ENCODE results near the gene AGPAT4. TPM values are rescaled to one million over a fixed set of nuclear protein-coding genes. Genes with fewer than 3 reads are reported as not detected.

AGPAT4 gene
- total RNA-seq, 1 experiment from 2014 or later: 15.5 TPM

DNA sequence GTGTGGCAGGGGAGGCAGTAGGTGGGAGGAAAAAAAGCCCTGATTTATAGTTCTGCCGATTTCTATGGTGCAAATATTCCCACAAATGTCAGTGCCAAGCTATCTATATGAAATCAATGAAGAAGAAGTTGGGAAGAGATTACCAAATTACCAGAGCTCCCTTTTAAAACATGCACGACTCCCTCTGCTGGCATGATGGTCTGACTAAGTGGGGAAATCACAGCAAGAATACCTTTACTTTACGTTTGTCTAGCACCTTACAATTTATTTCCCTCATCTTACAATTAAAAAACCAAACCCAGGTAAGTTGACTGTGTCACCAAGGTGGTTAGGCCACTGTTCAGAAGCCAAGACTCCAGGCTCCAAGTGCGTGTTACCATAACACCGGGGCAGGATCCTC, 55.6 kb downstream of the AGPAT4 start:
- DNase-seq (ENCODE audit: low read depth, low spot score) (no peak), ATAC-seq (no peak)
- intact Hi-C loops (cut with micrococcal nuclease): loop anchor here (1.0 kb wide), 1 partner anchor 55 kb away; no protein-coding TSS in a partner anchor
- Histone ChIP-seq H3K9me2 (ENCODE audit: insufficient read depth) (no peaks in the 10 kb centered on the region), H3K9ac (ENCODE audit: low read length) (no peak overlapping the region), H3K79me2 (ENCODE audit: insufficient read depth, low read length) (no peaks in the 10 kb centered on the region), H3K36me3 (ENCODE audit: control insufficient read depth in 1 of 2, insufficient read depth in 2 of 2, low read length in 2 of 2) (no peaks in the 10 kb centered on the region), H4K20me1 (ENCODE audit: insufficient read depth) (no peaks in the 10 kb centered on the region), H3K27ac (ENCODE audit: low read depth, low read length) (no peak overlapping the region), H3K4me2 (ENCODE audit: low read length) (no peak overlapping the region), H3K4me3 (replicated peaks in 1 of 2; ENCODE audit: low read depth in 1 of 2, low read length in 2 of 2) (no peak overlapping the region), H3K4me1 (ENCODE audit: control insufficient read depth in 1 of 2, insufficient read depth in 2 of 2, low read length in 2 of 2) (no peaks in the 10 kb centered on the region), H3K9me3 (ENCODE audit: control insufficient read depth in 1 of 2, insufficient read depth in 1 of 2, low read depth in 1 of 2, low read length in 2 of 2) (peaks cover 9 to 13% of the 10 kb centered on the region in 2 experiments; a peak in 1 of 4 replicates), H2AFZ (ENCODE audit: low read depth, low read length, poor library complexity, severe bottlenecking) (no peak overlapping the region), H3K27me3 (ENCODE audit: insufficient read depth, low read length) (no peaks in the 10 kb centered on the region)
- ChIA-PET RAD21 (ENCODE audit: low non-redundant PET in 1 of 2, low total read pairs in 2 of 2, uncharacterized antibody in 2 of 2, unreplicated experiment in 2 of 2) (no interaction called here), CTCF (no interaction called here), POLR2A (no interaction called here)
- no TSS peak for BruUV-seq (replicated peaks)
- TF ChIP-seq YY1 (IDR thresholded peaks at IDR 0.05; ENCODE audit: extremely low read depth, insufficient replicate concordance, low read depth, low read length) (no peak), RAD21 (IDR thresholded peaks at IDR 0.05; ENCODE audit: low read depth) (peak; percentile 20; the same call in 1 of the 2 replicates)

- Histone ChIP-seq H3K27ac (ENCODE audit: low read depth, low read length) (no peak overlapping the region), H3K79me2 (ENCODE audit: insufficient read depth, low read length) (no peaks in the 10 kb centered on the region), H3K4me2 (ENCODE audit: low read length) (no peak overlapping the region), H3K4me3 (replicated peaks in 1 of 2; ENCODE audit: low read depth in 1 of 2, low read length in 2 of 2) (no peak overlapping the region), H3K36me3 (ENCODE audit: control insufficient read depth in 1 of 2, insufficient read depth in 2 of 2, low read length in 2 of 2) (no peaks in the 10 kb centered on the region), H3K9me2 (ENCODE audit: insufficient read depth) (no peaks in the 10 kb centered on the region), H3K9ac (ENCODE audit: low read length) (no peak overlapping the region), H4K20me1 (ENCODE audit: insufficient read depth) (no peaks in the 10 kb centered on the region), H3K27me3 (ENCODE audit: insufficient read depth, low read length) (no peaks in the 10 kb centered on the region), H3K9me3 (ENCODE audit: control insufficient read depth in 1 of 2, insufficient read depth in 1 of 2, low read depth in 1 of 2, low read length in 2 of 2) (peaks cover 9 to 16% of the 10 kb centered on the region in 2 experiments; a peak in 1 of 4 replicates), H3K4me1 (ENCODE audit: control insufficient read depth in 1 of 2, insufficient read depth in 2 of 2, low read length in 2 of 2) (no peaks in the 10 kb centered on the region), H2AFZ (ENCODE audit: low read depth, low read length, poor library complexity, severe bottlenecking) (no peak overlapping the region)
- intact Hi-C loops (cut with micrococcal nuclease): loop anchor here (1.0 kb wide), 1 partner anchor 54 kb away; no protein-coding TSS in a partner anchor
- CTCF ChIA-PET: no interaction called here
- RAD21 ChIA-PET (ENCODE audit: low non-redundant PET in 1 of 2, low total read pairs in 2 of 2, uncharacterized antibody in 2 of 2, unreplicated experiment in 2 of 2): no interaction called here
- POLR2A ChIA-PET: no interaction called here
- DNase-seq (ENCODE audit: low read depth, low spot score): no peak
- no peak for ATAC-seq
- no TSS peak for BruUV-seq (replicated peaks)
- TF ChIP-seq SIN3A (IDR thresholded peaks at IDR 0.05; ENCODE audit: low read depth) (no peak), EZH2phosphoT487 (IDR thresholded peaks at IDR 0.05; ENCODE audit: borderline replicate concordance) (no peak), REST (IDR thresholded peaks at IDR 0.05; ENCODE audit: low read depth) (no peak), ZFX (IDR thresholded peaks at IDR 0.05) (no peak), CBX3 (IDR thresholded peaks at IDR 0.05; ENCODE audit: low read depth) (no peak), POLR2AphosphoS5 (IDR thresholded peaks at IDR 0.05; ENCODE audit: low read depth, low read length) (no peak), ZNF274 (IDR thresholded peaks at IDR 0.05; ENCODE audit: low read depth, low read length) (no peak), SRF (IDR thresholded peaks at IDR 0.05; ENCODE audit: low read depth) (no peak), CEBPB (IDR thresholded peaks at IDR 0.05; ENCODE audit: low read depth) (no peak), YY1 (IDR thresholded peaks at IDR 0.05; ENCODE audit: extremely low read depth, insufficient replicate concordance, low read depth, low read length) (no peak)
- TF ChIP-seq, protein P1, sequence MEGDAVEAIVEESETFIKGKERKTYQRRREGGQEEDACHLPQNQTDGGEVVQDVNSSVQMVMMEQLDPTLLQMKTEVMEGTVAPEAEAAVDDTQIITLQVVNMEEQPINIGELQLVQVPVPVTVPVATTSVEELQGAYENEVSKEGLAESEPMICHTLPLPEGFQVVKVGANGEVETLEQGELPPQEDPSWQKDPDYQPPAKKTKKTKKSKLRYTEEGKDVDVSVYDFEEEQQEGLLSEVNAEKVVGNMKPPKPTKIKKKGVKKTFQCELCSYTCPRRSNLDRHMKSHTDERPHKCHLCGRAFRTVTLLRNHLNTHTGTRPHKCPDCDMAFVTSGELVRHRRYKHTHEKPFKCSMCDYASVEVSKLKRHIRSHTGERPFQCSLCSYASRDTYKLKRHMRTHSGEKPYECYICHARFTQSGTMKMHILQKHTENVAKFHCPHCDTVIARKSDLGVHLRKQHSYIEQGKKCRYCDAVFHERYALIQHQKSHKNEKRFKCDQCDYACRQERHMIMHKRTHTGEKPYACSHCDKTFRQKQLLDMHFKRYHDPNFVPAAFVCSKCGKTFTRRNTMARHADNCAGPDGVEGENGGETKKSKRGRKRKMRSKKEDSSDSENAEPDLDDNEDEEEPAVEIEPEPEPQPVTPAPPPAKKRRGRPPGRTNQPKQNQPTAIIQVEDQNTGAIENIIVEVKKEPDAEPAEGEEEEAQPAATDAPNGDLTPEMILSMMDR (IDR thresholded peaks at IDR 0.05 in 2 of 3, conservative IDR thresholded peaks at IDR 0.05 in 1 of 3; ENCODE audit: borderline replicate concordance in 1 of 3, insufficient read depth in 1 of 3, low read depth in 2 of 3, low read length in 2 of 3): no peak
- TF ChIP-seq, protein P2, sequence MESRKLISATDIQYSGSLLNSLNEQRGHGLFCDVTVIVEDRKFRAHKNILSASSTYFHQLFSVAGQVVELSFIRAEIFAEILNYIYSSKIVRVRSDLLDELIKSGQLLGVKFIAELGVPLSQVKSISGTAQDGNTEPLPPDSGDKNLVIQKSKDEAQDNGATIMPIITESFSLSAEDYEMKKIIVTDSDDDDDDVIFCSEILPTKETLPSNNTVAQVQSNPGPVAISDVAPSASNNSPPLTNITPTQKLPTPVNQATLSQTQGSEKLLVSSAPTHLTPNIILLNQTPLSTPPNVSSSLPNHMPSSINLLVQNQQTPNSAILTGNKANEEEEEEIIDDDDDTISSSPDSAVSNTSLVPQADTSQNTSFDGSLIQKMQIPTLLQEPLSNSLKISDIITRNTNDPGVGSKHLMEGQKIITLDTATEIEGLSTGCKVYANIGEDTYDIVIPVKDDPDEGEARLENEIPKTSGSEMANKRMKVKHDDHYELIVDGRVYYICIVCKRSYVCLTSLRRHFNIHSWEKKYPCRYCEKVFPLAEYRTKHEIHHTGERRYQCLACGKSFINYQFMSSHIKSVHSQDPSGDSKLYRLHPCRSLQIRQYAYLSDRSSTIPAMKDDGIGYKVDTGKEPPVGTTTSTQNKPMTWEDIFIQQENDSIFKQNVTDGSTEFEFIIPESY (IDR thresholded peaks at IDR 0.05; ENCODE audit: extremely low read depth, insufficient replicate concordance, low read length): no peak
Measured at GRCh38 chr6:161217628-161218027, 56.2 kb downstream of the AGPAT4 start.

Data from HCT116 (cell line).